HEK293 (cell line): ENCODE measurements around the gene DNAJC11.

Experiments
- CTCF ChIP-seq: fragments of 450-650 bp; formaldehyde crosslinking; IDR thresholded peaks from 2 replicates; pipeline ENCODE4 v1.5.1; 2016; ENCODE audit warnings: missing biosample characterization, missing genetic modification characterization
- KLF10 ChIP-seq: fragments of 450-650 bp; IDR thresholded peaks from 2 replicates; pipeline ENCODE4 v1.5.1; 2018; ENCODE audit warnings: missing biosample characterization, mild to moderate bottlenecking, missing genetic modification characterization
- KLF8 ChIP-seq: fragments of 450-650 bp; formaldehyde crosslinking; IDR thresholded peaks from 2 replicates; pipeline ENCODE4 v1.5.1; 2016; ENCODE audit warnings: missing biosample characterization, missing genetic modification characterization
- PBX3 ChIP-seq: sonication (generic); formaldehyde crosslinking; IDR thresholded peaks from 2 replicates; pipeline ENCODE4 v1.8.1; 2022; ENCODE audit warnings: mild to moderate bottlenecking, moderate library complexity, missing genetic modification reagents
- REST ChIP-seq: fragments of 450-650 bp; formaldehyde crosslinking; IDR thresholded peaks from 2 replicates; pipeline ENCODE4 v1.5.1; 2016; ENCODE audit warnings: missing biosample characterization, missing genetic modification characterization
- YY1 ChIP-seq: fragments of 450-650 bp; formaldehyde crosslinking; IDR thresholded peaks from 2 replicates; pipeline ENCODE4 v1.5.1; 2018; ENCODE audit warnings: missing biosample characterization, missing genetic modification characterization
- YY2 ChIP-seq: fragments of 450-650 bp; formaldehyde crosslinking; IDR thresholded peaks from 2 replicates; pipeline ENCODE4 v1.5.1; 2016; ENCODE audit warnings: missing biosample characterization, missing genetic modification characterization
- ZBTB10 ChIP-seq: fragments of 450-650 bp; formaldehyde crosslinking; IDR thresholded peaks from 2 replicates; pipeline ENCODE4 v1.5.1; 2016; ENCODE audit warnings: missing biosample characterization, missing genetic modification characterization
- ZNF140 ChIP-seq: fragments of 450-650 bp; formaldehyde crosslinking; IDR thresholded peaks from 2 replicates; pipeline ENCODE4 v1.5.1; 2016; ENCODE audit warnings: missing biosample characterization, missing genetic modification characterization
- ZNF274 ChIP-seq, 2 experiments: fragments of 200-500 bp in 1 of 2; fragments of 450-650 bp in 1 of 2; sonication (Bioruptor generic) in 1 of 2; formaldehyde crosslinking in 1 of 2; IDR thresholded peaks; 2 replicates each; pipeline versions ENCODE4 v1.5.1 to v1.6.1; 2014 to 2016; ENCODE audit warnings: borderline replicate concordance in 1 of 2, inconsistent platforms in 1 of 2, low read length in 1 of 2, missing biosample characterization in 1 of 2, missing genetic modification characterization in 1 of 2
- ZNF639 ChIP-seq: fragments of 450-650 bp; formaldehyde crosslinking; IDR thresholded peaks from 2 replicates; pipeline ENCODE4 v1.5.1; 2016; ENCODE audit warnings: missing biosample characterization, missing genetic modification characterization

- TF ChIP-seq ZNF639 (no peak), CTCF (tag by site-specific recombination) (no peak), ZBTB10 (tag by site-specific recombination) (no peak), PBX3 (CRISPR knock-in tag) (no peak), YY1 (tag by site-specific recombination) (no peak), REST (tag by site-specific recombination) (no peak), KLF10 (tag by site-specific recombination) (no peak), ZNF140 (no peak), ZNF274 (IDR thresholded peaks at IDR 0.05; ENCODE audit: low read length) (no peak), ZNF274 (tag by site-specific recombination; IDR thresholded peaks at IDR 0.05; ENCODE audit: borderline replicate concordance) (no peak), YY2 (tag by site-specific recombination) (no peak), KLF8 (tag by site-specific recombination) (no peak)
These were observed 79.9 kb downstream of the DNAJC11 start for GRCh38 chr1:6621429-6622391.
